Suprapubic skin (tissue), 4 donors: ENCODE results near the gene CCR8.

Experiments used
- CTCF ChIP-seq, 2 donors: fragments of 200-600 bp in 1 of 2; fragments of 450-650 bp in 1 of 2; sonication (generic) in 1 of 2; IDR thresholded peaks; one replicate each; pipeline ENCODE4 v1.5.1; 2016 to 2019; ENCODE audit warnings: antibody characterized with exemption in 2 of 2, mild to moderate bottlenecking in 1 of 2, moderate library complexity in 1 of 2
- EP300 ChIP-seq: sonication (generic); formaldehyde crosslinking; IDR thresholded peaks from one replicate; pipeline ENCODE4 v1.6.1; 2017; ENCODE audit warnings: antibody characterized with exemption
- POLR2AphosphoS5 ChIP-seq, 3 donors: sonication (generic); formaldehyde crosslinking; IDR thresholded peaks; one replicate each; pipeline ENCODE4 v1.6.1; 2017; ENCODE audit warnings: antibody characterized with exemption in 3 of 3

- TF ChIP-seq CTCF (IDR thresholded peaks at IDR 0.05), result no peak
- no peak for TF ChIP-seq EP300
- no peak for TF ChIP-seq POLR2AphosphoS5 (IDR thresholded peaks at IDR 0.05)
These were observed 27.3 kb upstream of the CCR8 start for GRCh38 chr3:39302178-39302577.
